ENCODE results near the gene LRRC75B.

DNA sequence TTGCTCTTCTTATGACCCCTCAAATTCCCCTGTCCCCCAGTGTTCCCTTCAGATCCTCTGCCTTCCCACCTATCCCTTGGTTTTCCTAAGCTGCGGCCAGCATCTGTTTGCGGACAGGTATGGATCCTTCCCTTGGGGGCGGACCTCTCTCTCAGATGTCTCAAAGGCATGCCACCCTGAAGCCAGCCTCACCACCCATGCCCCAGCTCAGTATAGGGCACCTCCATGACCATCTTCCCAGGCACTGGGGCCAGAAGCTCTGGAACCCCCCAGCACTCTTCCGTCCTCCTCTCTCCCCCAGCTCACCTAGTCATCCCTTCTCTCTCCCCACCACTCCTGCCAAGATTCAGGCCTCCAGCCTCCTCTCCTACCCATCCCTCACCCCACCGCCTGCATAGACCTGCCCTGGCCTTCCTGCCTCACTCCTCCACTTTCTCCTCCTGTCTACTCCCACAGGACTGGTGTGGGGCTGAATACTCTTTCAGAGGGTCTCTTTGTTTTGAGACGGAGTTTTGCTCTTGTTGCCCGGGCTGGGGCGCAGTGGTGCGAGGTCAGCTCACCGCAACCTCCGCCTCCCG lies 2.2 kb downstream of the LRRC75B start:
- TF ChIP-seq RARB (CRISPR knock-in tag; IDR thresholded peaks at IDR 0.05) = no peak
- TF ChIP-seq, protein P1, sequence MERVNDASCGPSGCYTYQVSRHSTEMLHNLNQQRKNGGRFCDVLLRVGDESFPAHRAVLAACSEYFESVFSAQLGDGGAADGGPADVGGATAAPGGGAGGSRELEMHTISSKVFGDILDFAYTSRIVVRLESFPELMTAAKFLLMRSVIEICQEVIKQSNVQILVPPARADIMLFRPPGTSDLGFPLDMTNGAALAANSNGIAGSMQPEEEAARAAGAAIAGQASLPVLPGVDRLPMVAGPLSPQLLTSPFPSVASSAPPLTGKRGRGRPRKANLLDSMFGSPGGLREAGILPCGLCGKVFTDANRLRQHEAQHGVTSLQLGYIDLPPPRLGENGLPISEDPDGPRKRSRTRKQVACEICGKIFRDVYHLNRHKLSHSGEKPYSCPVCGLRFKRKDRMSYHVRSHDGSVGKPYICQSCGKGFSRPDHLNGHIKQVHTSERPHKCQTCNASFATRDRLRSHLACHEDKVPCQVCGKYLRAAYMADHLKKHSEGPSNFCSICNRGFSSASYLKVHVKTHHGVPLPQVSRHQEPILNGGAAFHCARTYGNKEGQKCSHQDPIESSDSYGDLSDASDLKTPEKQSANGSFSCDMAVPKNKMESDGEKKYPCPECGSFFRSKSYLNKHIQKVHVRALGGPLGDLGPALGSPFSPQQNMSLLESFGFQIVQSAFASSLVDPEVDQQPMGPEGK (CRISPR knock-in tag; IDR thresholded peaks at IDR 0.05; ENCODE audit: borderline replicate concordance) = no peak
- no peak for TF ChIP-seq CSRNP3 (CRISPR knock-in tag; IDR thresholded peaks at IDR 0.05)
- no peak for TF ChIP-seq ZFP30 (CRISPR knock-in tag; IDR thresholded peaks at IDR 0.05)
- no peak for TF ChIP-seq SNAI2 (CRISPR knock-in tag; IDR thresholded peaks at IDR 0.05)
- TF ChIP-seq ZNF565 (CRISPR knock-in tag; conservative IDR thresholded peaks at IDR 0.05; ENCODE audit: low read depth) = no peak
- no peak for TF ChIP-seq TCF4 (CRISPR knock-in tag; IDR thresholded peaks at IDR 0.05; ENCODE audit: borderline replicate concordance)
- TF ChIP-seq ZFP3 (CRISPR knock-in tag; IDR thresholded peaks at IDR 0.05) = no peak
- no peak for TF ChIP-seq ZC3H10 (CRISPR knock-in tag; IDR thresholded peaks at IDR 0.05)
- no peak for TF ChIP-seq ARNTL (CRISPR knock-in tag; IDR thresholded peaks at IDR 0.05; ENCODE audit: borderline replicate concordance, low read depth)
- TF ChIP-seq CREB5 (CRISPR knock-in tag; IDR thresholded peaks at IDR 0.05; ENCODE audit: low read depth) = no peak
- no peak for TF ChIP-seq ISL1 (CRISPR knock-in tag; IDR thresholded peaks at IDR 0.05)
- TF ChIP-seq TOX (CRISPR knock-in tag; IDR thresholded peaks at IDR 0.05; ENCODE audit: borderline replicate concordance) = no peak

All from SK-N-SH treated with all-trans-retinoic acid at 6 μM for 48 hours (cell line).